Rectal smooth muscle tissue (tissue), 1 donor: ENCODE results near the gene DSCAML1.

ENCODE experiments used
- H3K27ac ChIP-seq: one replicate; pipeline ENCODE4 v1.7.0; 2013; ENCODE audit warnings: low read depth, low read length, inconsistent platforms
- H3K27me3 ChIP-seq: one replicate; pipeline ENCODE4 v1.7.0; 2013; ENCODE audit warnings: low read length; ENCODE audit not compliant: control insufficient read depth, insufficient read depth
- H3K36me3 ChIP-seq: one replicate; pipeline ENCODE4 v1.7.0; 2013; ENCODE audit warnings: low read length; ENCODE audit not compliant: control insufficient read depth, insufficient read depth
- H3K4me1 ChIP-seq: one replicate; pipeline ENCODE4 v1.7.0; 2013; ENCODE audit warnings: low read length; ENCODE audit not compliant: control insufficient read depth, insufficient read depth
- H3K4me3 ChIP-seq: one replicate; pipeline ENCODE4 v1.7.0; 2013; ENCODE audit warnings: low read length
- H3K9ac ChIP-seq: one replicate; pipeline ENCODE4 v1.7.0; 2013; ENCODE audit warnings: low read length

The DSCAML1 gene

DNA sequence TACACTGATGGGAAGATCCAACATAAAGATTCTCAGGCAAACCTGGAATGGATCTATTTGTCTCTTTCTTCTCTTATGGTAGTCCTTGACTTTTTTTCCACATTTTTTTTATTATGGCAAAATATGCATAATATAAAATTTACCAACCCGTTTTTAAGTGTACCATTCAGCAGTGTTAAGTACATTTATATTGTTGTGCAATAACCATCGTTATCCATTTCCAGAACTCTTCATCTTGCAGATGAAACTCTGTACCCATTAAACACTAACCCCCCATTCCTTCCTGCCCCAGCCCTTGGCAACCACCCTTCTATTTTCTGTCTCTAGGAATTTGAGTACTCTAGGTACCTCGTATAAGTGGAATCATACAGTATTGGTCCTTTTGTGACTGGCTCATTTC, 99.7 kb downstream of the DSCAML1 start:
- H3K27me3 ChIP-seq: no peaks in the 10 kb centered on the region
- no peak overlapping the region for H3K27ac ChIP-seq
- H3K36me3 ChIP-seq: no peaks in the 10 kb centered on the region
- no peak overlapping the region for H3K9ac ChIP-seq
- H3K4me3 ChIP-seq: no peak overlapping the region
- no peaks in the 10 kb centered on the region for H3K4me1 ChIP-seq

DNA sequence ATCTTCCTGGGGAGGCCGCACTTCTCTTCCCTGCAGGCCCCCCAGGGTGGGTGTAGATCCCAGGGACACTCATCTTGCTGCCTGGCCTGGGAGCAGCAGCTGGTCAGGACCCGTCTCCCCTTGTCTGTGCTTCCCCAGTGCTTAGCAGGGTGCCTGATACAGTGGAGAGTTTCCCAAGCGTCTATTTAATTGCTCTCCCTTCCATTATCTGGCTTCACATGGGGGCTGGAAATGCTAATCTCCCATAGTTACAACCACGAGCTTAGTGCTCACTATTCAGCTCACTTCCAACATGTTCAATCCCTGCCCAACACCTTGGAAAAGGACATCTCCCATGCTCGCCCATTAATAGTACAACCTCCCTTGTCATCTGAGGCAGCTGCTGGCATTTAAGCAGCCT, 100.5 kb downstream of the DSCAML1 start:
- no peaks in the 10 kb centered on the region for H3K27me3 ChIP-seq
- no peaks in the 10 kb centered on the region for H3K36me3 ChIP-seq
- H3K9ac ChIP-seq: no peak overlapping the region
- no peaks in the 10 kb centered on the region for H3K4me1 ChIP-seq
- no peak overlapping the region for H3K27ac ChIP-seq
- no peak overlapping the region for H3K4me3 ChIP-seq

DNA sequence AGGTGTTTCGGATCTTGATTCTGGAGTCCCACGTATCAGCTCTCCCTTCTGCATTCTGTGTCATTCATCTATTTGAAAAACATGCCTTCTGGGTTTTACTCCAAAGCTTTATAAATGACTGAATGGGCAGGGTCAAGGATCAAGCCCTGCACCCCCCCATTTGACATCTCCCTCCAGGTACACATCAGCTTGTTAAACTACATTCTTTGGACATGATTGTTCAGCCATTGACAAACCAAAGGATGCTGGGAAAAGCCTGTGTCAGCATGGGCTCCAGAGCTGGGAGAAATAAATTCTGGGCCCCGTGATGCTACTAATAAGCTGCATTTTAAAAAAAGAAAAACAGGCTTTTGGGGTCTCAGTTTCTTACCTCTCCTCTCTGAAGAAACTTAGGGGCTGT, 103.7 kb downstream of the DSCAML1 start:
- Histone ChIP-seq H3K4me3 (no peak overlapping the region), H3K4me1 (no peaks in the 10 kb centered on the region), H3K27ac (no peak overlapping the region), H3K27me3 (no peaks in the 10 kb centered on the region), H3K9ac (no peak overlapping the region), H3K36me3 (no peaks in the 10 kb centered on the region)

DNA sequence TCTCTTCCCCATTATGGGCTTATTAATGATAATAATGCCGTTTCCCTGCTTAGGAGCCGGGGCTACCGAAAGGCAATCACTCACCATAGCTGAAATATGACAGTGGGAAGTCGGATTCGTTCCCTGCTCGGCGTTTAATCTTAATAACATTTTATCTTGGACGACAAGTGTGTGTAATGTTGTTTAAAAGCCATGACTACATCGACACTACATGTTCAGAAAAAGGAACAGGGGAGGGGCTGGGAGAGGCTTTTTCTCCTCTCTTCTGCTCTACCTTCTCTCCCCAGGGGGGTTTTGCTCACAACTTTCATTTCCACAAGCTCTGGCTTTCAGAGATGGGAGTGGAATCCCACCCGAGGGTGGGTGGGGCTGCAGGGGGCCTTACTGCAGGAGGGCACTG, 105.5 kb downstream of the DSCAML1 start:
- no peak overlapping the region for H3K9ac ChIP-seq
- H3K27me3 ChIP-seq: no peaks in the 10 kb centered on the region
- H3K4me3 ChIP-seq: no peak overlapping the region
- H3K4me1 ChIP-seq: no peaks in the 10 kb centered on the region
- H3K36me3 ChIP-seq: no peaks in the 10 kb centered on the region
- H3K27ac ChIP-seq: no peak overlapping the region

DNA sequence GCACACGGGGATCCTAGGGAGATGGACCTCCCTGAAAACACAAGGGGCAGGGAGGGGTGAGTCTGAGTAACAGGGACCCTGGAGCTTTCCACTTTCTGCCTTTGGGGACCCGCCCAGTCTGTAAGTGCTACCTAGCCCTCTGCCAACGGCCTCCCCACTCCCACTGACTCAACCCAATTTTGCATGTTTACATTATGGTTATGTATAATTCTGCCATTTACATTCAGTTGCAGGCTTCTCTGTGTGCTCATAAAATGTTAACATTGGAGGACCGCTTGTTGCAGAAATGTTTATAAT, 105.8 kb downstream of the DSCAML1 start:
- H3K36me3 ChIP-seq: no peaks in the 10 kb centered on the region
- no peak overlapping the region for H3K4me3 ChIP-seq
- H3K27ac ChIP-seq: no peak overlapping the region
- H3K27me3 ChIP-seq: no peaks in the 10 kb centered on the region
- H3K9ac ChIP-seq: no peak overlapping the region
- H3K4me1 ChIP-seq: no peaks in the 10 kb centered on the region

DNA sequence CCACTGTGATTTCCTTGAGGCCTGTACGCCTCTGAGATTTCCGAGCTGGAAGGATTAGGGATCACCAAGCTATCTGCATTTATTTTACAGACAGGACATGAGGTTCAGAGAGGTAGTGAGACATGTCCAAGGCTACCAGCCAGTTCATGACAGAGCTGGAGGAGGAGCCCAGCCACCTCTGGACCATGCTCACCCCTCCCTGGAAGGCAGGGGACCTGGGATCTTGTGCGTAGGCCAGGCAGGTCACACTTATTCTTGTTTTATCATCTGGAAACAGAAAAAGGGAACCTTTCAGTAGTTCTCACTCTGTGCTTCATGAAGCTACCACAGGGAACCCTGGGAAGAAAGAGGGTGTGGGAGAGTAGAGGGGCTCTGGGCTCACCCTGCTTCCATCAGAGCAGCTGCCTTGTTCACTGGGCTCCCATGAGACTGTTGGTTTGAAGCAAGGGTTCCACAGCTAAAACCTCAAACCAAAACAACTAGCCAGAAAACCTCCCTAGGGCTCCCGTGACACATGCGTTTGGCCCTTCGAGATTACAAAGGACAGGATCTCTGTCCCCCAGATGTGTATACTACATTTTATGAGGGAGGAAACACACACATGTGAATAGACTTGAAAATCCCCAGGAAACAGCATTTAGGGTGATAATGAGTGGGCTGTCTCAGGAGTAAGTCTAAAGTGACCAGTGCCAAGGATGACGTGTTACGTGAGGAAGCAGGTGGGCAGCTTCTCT, 106.4 kb downstream of the DSCAML1 start:
- Histone ChIP-seq H3K9ac (no peak overlapping the region), H3K4me1 (no peaks in the 10 kb centered on the region), H3K27me3 (no peaks in the 10 kb centered on the region), H3K36me3 (no peaks in the 10 kb centered on the region), H3K4me3 (no peak overlapping the region), H3K27ac (no peak overlapping the region)

DNA sequence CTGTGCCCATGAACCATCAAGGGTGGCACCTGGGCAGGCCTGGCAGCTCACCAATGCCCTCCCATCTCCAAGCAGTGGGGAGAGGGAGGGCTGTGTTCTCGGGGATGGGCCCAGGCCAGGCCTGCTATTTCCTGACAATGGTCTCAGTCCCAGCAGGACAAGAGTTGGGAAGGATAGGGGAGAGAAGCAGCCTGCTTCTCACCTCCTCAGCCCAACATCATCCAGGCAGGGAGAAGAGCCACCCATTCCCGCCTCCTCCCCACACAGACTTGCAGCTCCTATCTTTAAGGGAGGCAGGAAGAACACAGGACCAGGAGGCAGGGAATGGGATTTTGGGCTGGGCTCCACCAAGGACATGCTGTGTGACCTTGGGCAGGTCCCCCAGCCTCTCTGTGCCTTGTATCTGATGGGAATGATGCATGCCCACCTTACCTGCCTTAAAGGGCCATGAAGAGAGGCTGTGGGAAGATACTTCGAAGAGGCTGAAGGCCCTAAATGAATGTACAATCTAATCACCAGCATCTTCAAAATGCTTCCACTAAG, 108.7 kb downstream of the DSCAML1 start:
- H3K36me3 ChIP-seq: no peaks in the 10 kb centered on the region
- H3K27me3 ChIP-seq: no peaks in the 10 kb centered on the region
- no peak overlapping the region for H3K27ac ChIP-seq
- no peak overlapping the region for H3K4me3 ChIP-seq
- no peak overlapping the region for H3K9ac ChIP-seq
- no peaks in the 10 kb centered on the region for H3K4me1 ChIP-seq

DNA sequence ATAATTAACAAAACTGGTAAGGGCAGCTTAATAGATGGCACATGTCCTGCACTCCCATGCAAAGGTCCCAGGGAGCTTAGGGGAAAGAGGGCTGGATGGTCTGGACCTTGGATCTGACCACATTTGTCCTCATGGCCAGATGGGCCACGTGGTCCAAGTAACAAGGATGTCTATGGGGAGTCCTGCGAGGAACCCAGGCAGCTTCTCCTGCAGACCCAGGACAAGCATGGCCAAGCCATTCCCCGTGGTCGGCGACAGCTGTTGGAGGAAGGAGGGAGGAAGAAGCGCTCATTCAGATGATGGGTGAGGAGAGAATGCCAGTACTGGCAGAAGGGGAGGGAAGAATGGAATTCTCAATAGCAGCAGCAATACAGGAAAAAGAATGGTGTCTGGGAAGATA, 109.2 kb downstream of the DSCAML1 start:
- Histone ChIP-seq H3K27me3 (no peaks in the 10 kb centered on the region), H3K4me1 (no peaks in the 10 kb centered on the region), H3K27ac (no peak overlapping the region), H3K36me3 (no peaks in the 10 kb centered on the region), H3K4me3 (no peak overlapping the region), H3K9ac (no peak overlapping the region)

DNA sequence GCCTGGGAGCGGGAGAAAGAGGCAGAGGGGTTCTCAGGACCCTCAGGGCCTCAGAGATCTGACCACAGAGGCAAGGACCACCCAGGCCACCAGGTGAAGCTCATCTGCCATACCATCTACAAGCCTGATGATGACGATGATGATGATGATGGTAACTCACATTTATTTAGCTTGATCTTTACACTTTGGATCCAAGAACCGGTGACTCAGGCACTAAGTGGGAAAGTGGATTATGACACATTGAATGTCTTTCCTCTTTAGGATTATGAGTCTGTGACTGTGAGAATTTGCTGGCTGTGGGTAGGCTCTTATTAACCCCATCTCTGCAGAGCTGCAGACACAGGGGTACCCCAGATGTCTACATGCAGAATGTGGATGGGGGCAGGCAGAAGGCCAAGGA, 110.3 kb downstream of the DSCAML1 start:
- H3K9ac ChIP-seq: no peak overlapping the region
- no peaks in the 10 kb centered on the region for H3K36me3 ChIP-seq
- no peaks in the 10 kb centered on the region for H3K27me3 ChIP-seq
- no peak overlapping the region for H3K4me3 ChIP-seq
- no peak overlapping the region for H3K27ac ChIP-seq
- no peaks in the 10 kb centered on the region for H3K4me1 ChIP-seq

DNA sequence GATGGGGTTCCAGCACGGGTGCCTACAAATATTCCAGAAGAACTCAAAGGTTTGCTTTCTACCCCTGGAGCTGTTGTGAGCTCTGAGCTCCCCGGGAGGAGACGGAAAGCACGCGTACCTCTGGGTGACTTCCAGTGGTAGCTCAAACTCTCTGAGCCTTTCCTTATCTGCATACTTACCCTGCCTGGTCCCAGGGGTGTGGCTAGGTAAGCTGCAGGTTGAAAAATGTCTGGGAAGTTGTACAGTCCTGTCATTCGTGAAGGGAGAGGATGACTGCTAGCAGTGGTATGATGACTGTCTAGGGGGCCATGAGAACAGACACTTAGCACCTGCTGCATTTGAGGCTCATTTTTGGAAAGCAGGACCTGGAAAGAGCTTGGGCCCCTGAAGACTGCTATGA, 111.5 kb downstream of the DSCAML1 start:
- H3K27ac ChIP-seq: no peak overlapping the region
- H3K36me3 ChIP-seq: no peaks in the 10 kb centered on the region
- no peaks in the 10 kb centered on the region for H3K27me3 ChIP-seq
- no peak overlapping the region for H3K9ac ChIP-seq
- no peak overlapping the region for H3K4me3 ChIP-seq
- no peaks in the 10 kb centered on the region for H3K4me1 ChIP-seq

DNA sequence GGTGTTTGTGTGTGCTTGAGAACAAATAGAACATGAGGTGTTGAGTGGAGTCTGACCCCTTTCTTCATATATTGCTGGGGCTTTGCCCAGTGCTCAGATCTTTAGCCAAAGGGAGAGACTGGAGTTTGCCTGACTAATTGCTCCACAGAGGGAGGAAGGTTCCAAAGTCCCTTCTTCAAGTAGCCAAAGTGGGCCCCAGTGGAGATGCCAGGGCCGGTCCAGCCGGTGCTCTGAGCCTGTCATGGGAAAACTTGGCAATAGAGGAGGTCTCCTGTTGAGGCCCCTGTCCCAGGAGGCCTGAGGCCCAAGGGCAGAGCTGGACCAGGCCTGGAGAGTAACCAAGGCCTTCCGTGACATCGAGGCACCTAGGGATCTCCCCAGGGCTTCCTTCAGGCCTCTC, 112.3 kb downstream of the DSCAML1 start:
- no peaks in the 10 kb centered on the region for H3K36me3 ChIP-seq
- no peaks in the 10 kb centered on the region for H3K27me3 ChIP-seq
- no peak overlapping the region for H3K4me3 ChIP-seq
- H3K9ac ChIP-seq: no peak overlapping the region
- H3K4me1 ChIP-seq: no peaks in the 10 kb centered on the region
- no peak overlapping the region for H3K27ac ChIP-seq

DNA sequence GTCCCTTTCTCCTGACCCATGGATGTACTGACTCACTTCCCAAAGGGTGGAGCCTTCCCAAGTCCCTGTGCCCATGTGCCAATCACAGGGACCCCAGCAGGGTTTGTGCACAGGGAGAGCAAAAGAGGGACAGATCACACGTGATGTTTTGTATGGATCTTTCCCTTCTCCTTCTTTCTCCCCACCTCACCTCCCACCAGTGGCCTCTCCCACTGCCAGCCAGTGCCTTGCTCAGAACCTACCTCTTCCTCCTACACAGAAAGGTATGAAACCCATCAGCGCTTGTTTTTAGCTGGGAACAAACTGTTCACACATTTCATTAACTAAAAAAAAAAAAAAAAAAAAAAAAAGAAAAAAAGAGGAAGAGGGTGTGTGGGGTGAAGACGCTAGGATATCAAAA, 112.9 kb downstream of the DSCAML1 start:
- Histone ChIP-seq H3K9ac (no peak overlapping the region), H3K27ac (no peak overlapping the region)

DNA sequence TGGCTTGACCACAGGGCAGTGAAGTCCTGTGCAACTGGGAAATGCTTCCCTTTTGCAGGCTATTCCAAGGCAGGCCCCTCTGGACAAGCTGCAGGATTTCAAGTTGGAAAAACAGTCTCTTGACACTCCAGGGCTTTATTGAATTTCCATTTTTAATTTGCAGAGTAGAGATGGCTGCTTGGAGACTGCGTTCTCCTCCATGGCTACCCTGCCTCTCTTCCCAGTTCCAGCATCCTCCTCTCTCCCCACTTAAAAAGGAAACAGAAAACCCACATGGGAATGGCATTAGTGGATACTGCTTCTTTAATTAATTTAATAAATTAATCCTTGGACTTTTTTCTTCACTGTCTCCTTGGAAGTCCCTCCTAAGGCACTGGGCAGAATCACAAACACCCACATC, 115.6 kb downstream of the DSCAML1 start:
- Histone ChIP-seq H3K9ac (no peak overlapping the region), H3K4me3 (no peak overlapping the region), H3K36me3 (no peaks in the 10 kb centered on the region), H3K4me1 (no peaks in the 10 kb centered on the region), H3K27ac (no peak overlapping the region), H3K27me3 (no peaks in the 10 kb centered on the region)

More for the DNA sequence above, 112.9 kb downstream of the DSCAML1 start:
- H3K4me1 ChIP-seq: no peaks in the 10 kb centered on the region
- H3K4me3 ChIP-seq: no peak overlapping the region
- H3K27me3 ChIP-seq: no peaks in the 10 kb centered on the region
- no peaks in the 10 kb centered on the region for H3K36me3 ChIP-seq
